ENCODE results near the gene GLRX5.

Gene GLRX5

GRCh38 chr14:95487669-95488084 is 47.2 kb upstream of the GLRX5 start:
- no peak for TF ChIP-seq EZH2phosphoT487 (IDR thresholded peaks at IDR 0.05; ENCODE audit: low read length)
- TF ChIP-seq EZH2 (optimal IDR thresholded peaks at IDR 0.05; ENCODE audit: low read depth, low read length), result no peak
- TF ChIP-seq CTCF (IDR thresholded peaks at IDR 0.05; ENCODE audit: low read length), result no peak
- Histone ChIP-seq H4K20me1 (ENCODE audit: insufficient read depth, low read length) (no peaks in the 10 kb centered on the region), H3K9me2 (replicated peaks; ENCODE audit: insufficient read depth, low read length) (no peaks in the 10 kb centered on the region), H3K36me3 (replicated peaks; ENCODE audit: insufficient read depth, low read length) (no peaks in the 10 kb centered on the region), H3K9me3 (replicated peaks; ENCODE audit: insufficient read depth, low read length) (no peaks in the 10 kb centered on the region), H3K27ac (ENCODE audit: low read length) (peak overlapping the region; percentile 94), H3K4me2 (ENCODE audit: low read depth, low read length) (peak overlapping the region; percentile 71), H3F3A (ENCODE audit: insufficient read depth, low read length) (peaks cover 15% of the 10 kb centered on the region), H3K27me3 (replicated peaks; ENCODE audit: insufficient read depth, low read length) (no peaks in the 10 kb centered on the region), H3K79me2 (ENCODE audit: low read length) (peaks cover 83% of the 10 kb centered on the region), H3K9ac (ENCODE audit: low read length) (peak overlapping the region; percentile 54; the same call in 1 of the 2 replicates), H2AFZ (ENCODE audit: low read length) (no peak overlapping the region), H3K4me1 (ENCODE audit: low read length) (peaks cover 39% of the 10 kb centered on the region), H3K4me3 (ENCODE audit: low read length) (no peak overlapping the region; the same call in 1 of the 2 replicates)
- DNase-seq, result no peak

DNA sequence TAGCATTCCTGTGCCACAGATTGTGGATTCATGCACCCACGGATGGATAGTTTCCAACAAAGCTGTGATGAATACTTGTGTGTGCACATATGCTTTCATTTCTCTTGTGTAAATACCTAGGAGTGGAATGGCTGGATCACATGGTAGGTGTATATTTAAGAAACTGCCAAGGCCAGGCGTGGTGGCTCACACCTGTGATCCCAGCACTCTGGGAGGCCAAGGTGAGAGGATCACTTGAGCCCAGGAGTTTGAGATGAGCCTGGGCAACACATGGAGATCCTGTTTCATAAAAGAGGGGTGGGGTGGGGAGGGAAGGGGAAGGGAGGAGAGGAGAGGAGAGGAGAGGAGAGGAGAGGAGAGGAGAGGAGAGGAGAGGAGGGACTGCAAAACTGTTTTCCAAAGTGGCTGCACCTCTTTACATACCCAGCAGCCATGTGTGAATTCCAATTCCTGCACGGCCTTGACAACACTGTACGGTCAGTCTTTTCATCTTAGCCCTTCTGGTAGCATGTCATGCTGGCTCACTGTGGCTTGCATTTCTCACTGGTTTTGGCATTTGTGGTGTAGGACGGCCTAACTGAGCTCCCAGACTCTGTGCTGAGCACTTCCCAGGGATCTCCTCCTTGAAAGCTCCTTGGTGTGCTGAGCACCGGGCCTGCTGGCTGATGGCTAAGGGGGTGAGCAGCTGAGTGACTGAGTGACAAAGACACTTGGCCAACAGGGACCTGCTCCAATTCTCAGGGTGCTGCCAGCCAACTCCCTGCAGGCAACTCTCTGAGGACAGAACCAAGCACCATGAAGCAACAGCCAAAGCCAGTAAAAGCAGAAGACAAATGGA is 46.3 kb upstream of the GLRX5 start:
- H3K36me3 ChIP-seq (replicated peaks; ENCODE audit: insufficient read depth, low read length), result no peaks in the 10 kb centered on the region
- H3K27me3 ChIP-seq (replicated peaks; ENCODE audit: insufficient read depth, low read length), result no peaks in the 10 kb centered on the region
- no peaks in the 10 kb centered on the region for H3K9me3 ChIP-seq (replicated peaks; ENCODE audit: insufficient read depth, low read length)
- no peak for TF ChIP-seq CTCF (IDR thresholded peaks at IDR 0.05; ENCODE audit: low read length)
- TF ChIP-seq EZH2 (optimal IDR thresholded peaks at IDR 0.05; ENCODE audit: low read depth, low read length), result no peak
- no peak for TF ChIP-seq EZH2phosphoT487 (IDR thresholded peaks at IDR 0.05; ENCODE audit: low read length)
- H3K4me1 ChIP-seq (ENCODE audit: low read length), result peaks cover 39% of the 10 kb centered on the region
- peaks cover 83% of the 10 kb centered on the region for H3K79me2 ChIP-seq (ENCODE audit: low read length)
- H3K27ac ChIP-seq (ENCODE audit: low read length), result peak overlapping the region; percentile 94
- no peaks in the 10 kb centered on the region for H3K9me2 ChIP-seq (replicated peaks; ENCODE audit: insufficient read depth, low read length)
- H4K20me1 ChIP-seq (ENCODE audit: insufficient read depth, low read length), result no peaks in the 10 kb centered on the region
- no peak for DNase-seq
- peaks cover 15% of the 10 kb centered on the region for H3F3A ChIP-seq (ENCODE audit: insufficient read depth, low read length)
- H3K4me3 ChIP-seq (ENCODE audit: low read length), result no peak overlapping the region
- peak overlapping the region; percentile 71 for H3K4me2 ChIP-seq (ENCODE audit: low read depth, low read length)
- no peak overlapping the region; the same call in 1 of the 2 replicates for H3K9ac ChIP-seq (ENCODE audit: low read length)
- no peak overlapping the region for H2AFZ ChIP-seq (ENCODE audit: low read length)

DNA sequence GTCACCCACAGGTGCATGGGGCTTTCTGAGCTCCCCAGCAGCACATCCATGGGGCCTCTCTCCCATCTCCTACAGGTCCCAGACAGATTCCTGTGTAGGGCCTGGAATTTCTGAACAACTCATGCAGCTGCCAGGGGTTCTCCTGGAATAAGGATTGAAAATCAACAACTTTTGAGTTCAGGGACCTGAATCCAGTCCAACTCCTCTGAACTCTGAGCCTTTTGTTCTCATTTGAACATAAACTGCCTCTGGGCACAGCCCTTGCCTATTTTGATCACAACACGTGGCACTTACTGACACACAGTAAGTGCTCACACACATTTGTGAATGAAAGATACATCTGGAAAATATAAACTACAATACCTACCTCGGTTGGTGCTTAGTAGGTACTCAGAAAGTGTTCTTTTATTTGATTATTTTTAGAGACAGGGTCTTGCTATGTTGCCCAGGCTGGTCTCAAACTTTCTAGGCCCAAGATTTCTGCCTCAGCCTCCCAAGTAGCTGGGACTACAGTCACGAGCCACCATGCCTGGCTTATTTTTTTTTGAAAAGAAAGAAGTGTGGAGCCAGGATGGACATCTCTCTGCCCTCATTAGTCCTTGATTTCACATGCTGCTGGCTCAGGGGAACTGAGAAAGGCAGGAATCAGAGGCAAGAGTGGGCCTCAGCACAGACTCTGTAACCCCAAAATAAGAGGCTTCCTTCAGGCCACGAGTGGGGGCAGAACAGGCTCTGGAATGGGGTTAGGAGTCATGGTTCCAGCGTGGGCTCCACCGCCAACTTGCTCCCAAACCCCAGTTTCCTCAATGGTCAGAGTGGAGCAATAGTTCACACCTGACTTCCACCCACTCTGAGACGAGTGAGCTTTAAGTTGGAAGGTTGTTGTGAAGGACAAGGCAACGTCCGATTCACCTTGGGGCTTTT is 45.4 kb upstream of the GLRX5 start:
- TF ChIP-seq EZH2 (optimal IDR thresholded peaks at IDR 0.05; ENCODE audit: low read depth, low read length) (no peak), CTCF (IDR thresholded peaks at IDR 0.05; ENCODE audit: low read length) (no peak), EZH2phosphoT487 (IDR thresholded peaks at IDR 0.05; ENCODE audit: low read length) (no peak)
- H3K27ac ChIP-seq (ENCODE audit: low read length), result peak overlapping the region; percentile 64; the same call in 1 of the 2 replicates
- peaks cover 39% of the 10 kb centered on the region for H3K4me1 ChIP-seq (ENCODE audit: low read length)
- H3K79me2 ChIP-seq (ENCODE audit: low read length), result peaks cover 83% of the 10 kb centered on the region
- no peaks in the 10 kb centered on the region for H3K9me2 ChIP-seq (replicated peaks; ENCODE audit: insufficient read depth, low read length)
- no peak for DNase-seq
- no peak overlapping the region for H3K4me3 ChIP-seq (ENCODE audit: low read length)
- no peaks in the 10 kb centered on the region for H3K27me3 ChIP-seq (replicated peaks; ENCODE audit: insufficient read depth, low read length)
- H4K20me1 ChIP-seq (ENCODE audit: insufficient read depth, low read length), result no peaks in the 10 kb centered on the region
- no peak overlapping the region for H3K9ac ChIP-seq (ENCODE audit: low read length)
- H3K36me3 ChIP-seq (replicated peaks; ENCODE audit: insufficient read depth, low read length), result no peaks in the 10 kb centered on the region
- no peaks in the 10 kb centered on the region for H3K9me3 ChIP-seq (replicated peaks; ENCODE audit: insufficient read depth, low read length)
- H2AFZ ChIP-seq (ENCODE audit: low read length), result no peak overlapping the region
- H3F3A ChIP-seq (ENCODE audit: insufficient read depth, low read length), result peaks cover 15% of the 10 kb centered on the region
- H3K4me2 ChIP-seq (ENCODE audit: low read depth, low read length), result no peak overlapping the region

Measured in MM.1S (cell line).